GM12878 (cell line): ENCODE data around the gene ADCY1.

Source experiments
- CUX1 ChIP-seq: IDR thresholded peaks from 2 replicates; pipeline ENCODE4 v1.6.1; 2012; ENCODE audit warnings: improper control_type of control experiment, low read depth, low read length; ENCODE audit not compliant: insufficient replicate concordance
- MTA2 ChIP-seq: fragments of 450-650 bp; IDR thresholded peaks from 2 replicates; pipeline ENCODE4 v1.6.1; 2016; ENCODE audit warnings: low read depth, mild to moderate bottlenecking, moderate library complexity
- NR2C1 ChIP-seq: fragments of 450-650 bp; IDR thresholded peaks from 2 replicates; pipeline ENCODE4 v1.6.1; 2017; ENCODE audit warnings: antibody characterized with exemption, mild to moderate bottlenecking, moderate library complexity
- PKNOX1 ChIP-seq: fragments of 450-650 bp; IDR thresholded peaks from 2 replicates; pipeline ENCODE4 v1.6.1; 2016; ENCODE audit warnings: mild to moderate bottlenecking
- POLR2AphosphoS5 ChIP-seq: IDR thresholded peaks from 2 replicates; pipeline ENCODE4 v1.6.1; 2011; ENCODE audit warnings: mild to moderate bottlenecking, low read length, inconsistent platforms
- RAD21 ChIP-seq: IDR thresholded peaks from 2 replicates; pipeline ENCODE4 v1.6.1; 2011; ENCODE audit warnings: mild to moderate bottlenecking, low read depth, low read length, moderate library complexity; ENCODE audit not compliant: insufficient read depth
- TF ChIP-seq, protein P1 (sequence below), 3 experiments: IDR thresholded peaks in 2 of 3; conservative IDR thresholded peaks in 1 of 3; 2 replicates each; pipeline ENCODE4 v1.5.1; 2011; ENCODE audit warnings: low read depth in 3 of 3, low read length in 3 of 3, mild to moderate bottlenecking in 3 of 3, control low read depth in 2 of 3, moderate library complexity in 2 of 3, inconsistent platforms in 1 of 3, mixed read lengths in 1 of 3; ENCODE audit not compliant: control insufficient read depth in 2 of 3, insufficient read depth in 1 of 3; ENCODE audit errors: extremely low read depth in 1 of 3
- TF ChIP-seq, protein P2 (sequence below): IDR thresholded peaks from 2 replicates; pipeline ENCODE4 v1.6.1; 2011; ENCODE audit warnings: borderline replicate concordance, low read depth, mild to moderate bottlenecking, moderate library complexity, low read length; ENCODE audit not compliant: insufficient read depth, poor library complexity, severe bottlenecking

DNA sequence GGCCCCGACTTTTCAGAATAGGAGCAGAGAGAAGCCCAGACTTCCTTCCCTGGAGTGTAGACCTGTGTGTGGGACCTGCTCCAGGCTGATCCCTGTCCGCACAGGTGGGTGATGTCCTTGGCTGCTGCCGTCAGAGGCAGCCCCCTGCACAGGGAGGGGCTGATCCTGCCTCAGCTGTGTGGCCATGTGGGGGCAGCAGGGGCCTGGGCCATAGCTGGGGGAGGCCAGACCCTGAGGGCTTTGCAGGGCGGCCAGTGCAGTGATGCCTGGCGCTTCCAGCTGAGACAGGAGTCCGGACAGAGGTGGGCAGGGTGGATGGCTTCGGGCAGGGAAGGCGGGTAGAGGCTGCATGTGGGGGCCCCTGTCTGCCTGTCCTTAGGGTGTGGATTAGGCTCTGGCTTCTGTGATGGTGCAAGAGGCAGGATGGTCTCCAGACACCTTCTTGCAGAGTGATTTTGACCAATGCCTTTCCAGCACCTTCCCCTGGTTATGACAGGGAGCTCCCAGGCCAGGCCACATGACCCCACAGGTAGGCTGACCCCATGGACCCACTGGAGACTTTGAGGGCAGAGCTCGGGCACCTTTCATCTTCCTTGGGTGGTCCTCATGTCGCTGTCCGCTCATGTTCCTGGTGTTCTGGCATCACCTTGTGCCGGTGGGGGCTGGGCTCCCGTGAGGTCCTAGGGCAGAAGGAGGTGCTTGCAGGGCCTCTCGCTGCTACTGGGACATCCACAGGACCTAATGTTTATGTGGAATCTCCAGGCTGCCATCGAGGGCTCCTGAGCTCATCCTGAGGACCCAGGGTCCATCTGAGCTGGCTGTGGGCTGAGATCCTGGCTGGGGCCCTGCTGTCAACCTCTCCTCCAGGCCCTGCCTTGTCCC, 141.5 kb downstream of the ADCY1 start:
- TF ChIP-seq RAD21 (no peak), POLR2AphosphoS5 (no peak), CUX1 (no peak), PKNOX1 (no peak), MTA2 (no peak), NR2C1 (no peak)
- TF ChIP-seq, protein P1, sequence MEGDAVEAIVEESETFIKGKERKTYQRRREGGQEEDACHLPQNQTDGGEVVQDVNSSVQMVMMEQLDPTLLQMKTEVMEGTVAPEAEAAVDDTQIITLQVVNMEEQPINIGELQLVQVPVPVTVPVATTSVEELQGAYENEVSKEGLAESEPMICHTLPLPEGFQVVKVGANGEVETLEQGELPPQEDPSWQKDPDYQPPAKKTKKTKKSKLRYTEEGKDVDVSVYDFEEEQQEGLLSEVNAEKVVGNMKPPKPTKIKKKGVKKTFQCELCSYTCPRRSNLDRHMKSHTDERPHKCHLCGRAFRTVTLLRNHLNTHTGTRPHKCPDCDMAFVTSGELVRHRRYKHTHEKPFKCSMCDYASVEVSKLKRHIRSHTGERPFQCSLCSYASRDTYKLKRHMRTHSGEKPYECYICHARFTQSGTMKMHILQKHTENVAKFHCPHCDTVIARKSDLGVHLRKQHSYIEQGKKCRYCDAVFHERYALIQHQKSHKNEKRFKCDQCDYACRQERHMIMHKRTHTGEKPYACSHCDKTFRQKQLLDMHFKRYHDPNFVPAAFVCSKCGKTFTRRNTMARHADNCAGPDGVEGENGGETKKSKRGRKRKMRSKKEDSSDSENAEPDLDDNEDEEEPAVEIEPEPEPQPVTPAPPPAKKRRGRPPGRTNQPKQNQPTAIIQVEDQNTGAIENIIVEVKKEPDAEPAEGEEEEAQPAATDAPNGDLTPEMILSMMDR (IDR thresholded peaks at IDR 0.05 in 2 of 3, conservative IDR thresholded peaks at IDR 0.05 in 1 of 3; ENCODE audit: control insufficient read depth in 2 of 3, extremely low read depth in 1 of 3, insufficient read depth in 1 of 3, low read depth in 3 of 3, low read length in 3 of 3): no peak
- TF ChIP-seq, protein P2, sequence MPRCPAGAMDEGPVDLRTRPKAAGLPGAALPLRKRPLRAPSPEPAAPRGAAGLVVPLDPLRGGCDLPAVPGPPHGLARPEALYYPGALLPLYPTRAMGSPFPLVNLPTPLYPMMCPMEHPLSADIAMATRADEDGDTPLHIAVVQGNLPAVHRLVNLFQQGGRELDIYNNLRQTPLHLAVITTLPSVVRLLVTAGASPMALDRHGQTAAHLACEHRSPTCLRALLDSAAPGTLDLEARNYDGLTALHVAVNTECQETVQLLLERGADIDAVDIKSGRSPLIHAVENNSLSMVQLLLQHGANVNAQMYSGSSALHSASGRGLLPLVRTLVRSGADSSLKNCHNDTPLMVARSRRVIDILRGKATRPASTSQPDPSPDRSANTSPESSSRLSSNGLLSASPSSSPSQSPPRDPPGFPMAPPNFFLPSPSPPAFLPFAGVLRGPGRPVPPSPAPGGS: no peak
